ENCODE measurements around the gene ELP4. TPM values are rescaled to one million over a fixed set of nuclear protein-coding genes. Genes with fewer than 3 reads are reported as not detected.

The ELP4 gene
- total RNA-seq, 1 experiment from 2014 or later, result 15.2 TPM

DNA sequence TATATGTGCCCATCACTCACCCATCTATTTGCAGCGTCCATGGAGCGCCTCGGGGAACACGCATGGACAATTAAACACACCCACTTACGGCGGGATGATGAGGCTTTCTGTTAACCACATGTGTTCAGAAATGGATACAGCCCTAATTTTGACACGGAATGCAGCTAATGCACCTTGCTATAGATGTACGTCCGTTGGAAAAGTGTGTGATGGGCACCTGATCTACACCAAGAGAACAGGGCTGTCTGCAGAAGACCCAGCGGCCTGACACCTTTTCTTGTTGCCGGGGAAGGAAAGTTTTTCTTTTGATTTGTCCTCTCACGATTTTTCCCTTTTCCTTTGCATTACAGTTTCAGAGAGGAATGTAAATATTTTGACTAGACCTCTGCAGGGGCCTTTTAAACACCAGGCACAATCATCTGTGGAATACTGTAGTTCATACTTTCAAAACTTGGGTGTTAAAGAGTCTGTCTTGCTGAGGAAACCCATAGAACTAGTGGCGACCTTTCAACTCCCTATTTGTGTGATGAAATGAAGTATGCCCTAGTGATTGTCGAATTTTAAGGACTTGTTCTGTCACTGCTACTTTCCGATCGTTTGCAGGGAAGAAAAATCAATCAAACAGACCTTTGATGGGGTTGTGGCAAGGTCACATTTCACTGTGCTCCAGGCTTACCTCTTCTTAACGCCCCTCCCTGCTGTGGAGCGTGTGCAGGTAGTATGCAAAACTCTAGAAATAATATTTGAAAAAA is 318.1 kb downstream of the ELP4 start:
- Histone ChIP-seq H4K91ac (ENCODE audit: insufficient read length, low read depth, low read length) (no peak overlapping the region), H3K9me3 (ENCODE audit: control insufficient read depth, low read depth, low read length) (no peaks in the 10 kb centered on the region), H4K8ac (replicated peaks; ENCODE audit: insufficient read length, low read depth, low read length) (no peak overlapping the region), H3K4me1 (ENCODE audit: insufficient read depth, low read length) (no peaks in the 10 kb centered on the region; the same call in 1 of the 2 replicates), H4K20me1 (ENCODE audit: control insufficient read depth, insufficient read depth, insufficient read length) (peaks cover 3% of the 10 kb centered on the region), H4K5ac (ENCODE audit: insufficient read length, low read depth, low read length) (no peak overlapping the region), H3K27ac (ENCODE audit: insufficient read length, low read depth, low read length) (no peak overlapping the region), H3K23ac (ENCODE audit: insufficient read length, low read depth, low read length) (no peak overlapping the region), H3K4me2 (ENCODE audit: insufficient read depth, insufficient read length, low read length) (peak overlapping the region; percentile 68), H3K56ac (ENCODE audit: insufficient read length, low read depth, low read length) (no peak overlapping the region), H2BK5ac (ENCODE audit: insufficient read length, low read length) (no peak overlapping the region), H3K79me1 (ENCODE audit: insufficient read depth, low read depth, low read length, poor library complexity, severe bottlenecking) (no peaks in the 10 kb centered on the region), H3K9ac (ENCODE audit: extremely low read depth, insufficient read length, low read length) (no peak overlapping the region), H3K4ac (ENCODE audit: low read depth, low read length) (no peak overlapping the region), H3K27me3 (ENCODE audit: insufficient read depth, low read length) (peaks cover 45% of the 10 kb centered on the region), H3K14ac (ENCODE audit: insufficient read depth, low read length) (no peak overlapping the region), H3T11ph (ENCODE audit: low read length) (no peak overlapping the region), H3K23me2 (ENCODE audit: insufficient read length, low read depth, low read length, poor library complexity, severe bottlenecking) (peaks cover 10% of the 10 kb centered on the region), H2BK12ac (ENCODE audit: insufficient read length, low read depth, low read length) (no peak overlapping the region), H2BK20ac (ENCODE audit: low read depth, low read length, poor library complexity, severe bottlenecking) (no peak overlapping the region), H2BK120ac (ENCODE audit: low read depth, low read length, poor library complexity, severe bottlenecking) (no peak overlapping the region), H2AK5ac (ENCODE audit: insufficient read length, low read length) (no peak overlapping the region), H2BK15ac (ENCODE audit: low read depth, low read length) (no peak overlapping the region), H2AFZ (ENCODE audit: low read length) (no peak overlapping the region), H3K79me2 (ENCODE audit: insufficient read depth, low read length) (peaks cover 1% of the 10 kb centered on the region; the same call in 1 of the 2 replicates), H3K18ac (ENCODE audit: insufficient read length, low read depth, low read length) (no peak overlapping the region)
- H3K27ac Mint-ChIP-seq, result no peak overlapping the region
- H3K4me1 Mint-ChIP-seq, result peaks cover 40 to 59% of the 10 kb centered on the region in 2 experiments
- no peak for DNase-seq
- H3K36me3 Mint-ChIP-seq (ENCODE audit: insufficient read depth in 1 of 3, low read depth in 3 of 3), result no peaks in the 10 kb centered on the region
- H3K9me3 Mint-ChIP-seq, result no peaks in the 10 kb centered on the region; a peak in 1 of 5 replicates
- H3K4me3 Mint-ChIP-seq, result peak overlapping the region; percentile 50 to 77
- H3K27me3 Mint-ChIP-seq (ENCODE audit: low read depth), result peaks cover 78% of the 10 kb centered on the region
- TF ChIP-seq, protein P1, sequence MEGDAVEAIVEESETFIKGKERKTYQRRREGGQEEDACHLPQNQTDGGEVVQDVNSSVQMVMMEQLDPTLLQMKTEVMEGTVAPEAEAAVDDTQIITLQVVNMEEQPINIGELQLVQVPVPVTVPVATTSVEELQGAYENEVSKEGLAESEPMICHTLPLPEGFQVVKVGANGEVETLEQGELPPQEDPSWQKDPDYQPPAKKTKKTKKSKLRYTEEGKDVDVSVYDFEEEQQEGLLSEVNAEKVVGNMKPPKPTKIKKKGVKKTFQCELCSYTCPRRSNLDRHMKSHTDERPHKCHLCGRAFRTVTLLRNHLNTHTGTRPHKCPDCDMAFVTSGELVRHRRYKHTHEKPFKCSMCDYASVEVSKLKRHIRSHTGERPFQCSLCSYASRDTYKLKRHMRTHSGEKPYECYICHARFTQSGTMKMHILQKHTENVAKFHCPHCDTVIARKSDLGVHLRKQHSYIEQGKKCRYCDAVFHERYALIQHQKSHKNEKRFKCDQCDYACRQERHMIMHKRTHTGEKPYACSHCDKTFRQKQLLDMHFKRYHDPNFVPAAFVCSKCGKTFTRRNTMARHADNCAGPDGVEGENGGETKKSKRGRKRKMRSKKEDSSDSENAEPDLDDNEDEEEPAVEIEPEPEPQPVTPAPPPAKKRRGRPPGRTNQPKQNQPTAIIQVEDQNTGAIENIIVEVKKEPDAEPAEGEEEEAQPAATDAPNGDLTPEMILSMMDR (conservative IDR thresholded peaks at IDR 0.05), result no peak
- WGBS (ENCODE audit: extremely low coverage, insufficient read length, low lambda C conversion rate), result no CpG with 5 or more reads among the region's 18 CpGs

Measured in H9 (cell line).